K562 (cell line): ENCODE results near the gene PRODH2. TPM values are rescaled to one million over a fixed set of nuclear protein-coding genes. Genes with fewer than 3 reads are reported as not detected.

Experiments used
- ATAC-seq: fragments of 200-7000 bp; cut with Tn5 transposase; 3 replicates; pipeline ENCODE4 v1.9.1; 2020; ENCODE audit warnings: moderate library complexity
- BruUV-seq: library from RNA; stranded (reverse); fragments of 400-500 nt; replicated peaks from 2 replicates; lab custom pipeline; 2021; lab: Mats Ljungman, UMichigan
- CTCF ChIA-PET: fragments of 300-600 bp; formaldehyde crosslinking; extraction: SDS; loops from one replicate; lab custom pipeline; 2021; ENCODE audit warnings: low intra/inter-chr PET ratio; lab: Yijun Ruan, JAX
- POLR2A ChIA-PET: fragments of 300-600, 350-650 bp; sonication (Branson Sonifier 250); formaldehyde crosslinking; extraction: SDS; loops from one replicate; lab custom pipeline; 2021; ENCODE audit warnings: antibody characterized with exemption, inconsistent platforms; lab: Yijun Ruan, JAX
- DNase-seq, 4 experiments: peaks; one replicate each; pipeline versions ENCODE4 v3.0.0 to v3.0.0-alpha.2; 2011 to 2018; ENCODE audit warnings: low spot score in 3 of 4, mixed read lengths in 3 of 4; ENCODE audit errors: extremely low read depth in 1 of 4
- FAIRE-seq: peaks from 2 replicates; lab custom pipeline; 2011; peaks lifted over from hg19 to GRCh38; lab: Jason Lieb, UNC
- H2AFZ ChIP-seq: 2 replicates; pipeline ENCODE4 v1.6.0; 2011; ENCODE audit warnings: low read depth, low read length, control low read depth, inconsistent platforms
- H3K27ac ChIP-seq: fragments of 200-600 bp; 3 replicates; pipeline ENCODE4 v1.8.0; 2011; ENCODE audit warnings: low read depth, mild to moderate bottlenecking, control low read depth, inconsistent platforms, low read length, moderate library complexity, mixed read lengths; ENCODE audit errors: extremely low read depth
- H3K27me3 ChIP-seq, 2 experiments: fragments of 300-600 bp in 1 of 2; 2 replicates in 1 of 2; 3 replicates in 1 of 2; pipeline versions ENCODE4 v1.6.0 to v1.8.0; 2011; ENCODE audit warnings: inconsistent platforms in 2 of 2, low read length in 2 of 2, mild to moderate bottlenecking in 1 of 2, mixed read lengths in 1 of 2, moderate library complexity in 1 of 2; ENCODE audit not compliant: control insufficient read depth in 2 of 2, insufficient read depth in 2 of 2
- H3K36me3 ChIP-seq: fragments of 300-600 bp; 3 replicates; pipeline ENCODE4 v1.8.0; 2011; ENCODE audit warnings: mild to moderate bottlenecking, low read length, inconsistent platforms; ENCODE audit not compliant: control insufficient read depth, insufficient read depth
- H3K4me1 ChIP-seq, 2 experiments: fragments of 200-600 bp in 1 of 2; replicated peaks in 1 of 2; 2 replicates in 1 of 2; 3 replicates in 1 of 2; pipeline versions ENCODE4 v1.5.1 to v1.8.0; 2011; ENCODE audit warnings: inconsistent platforms in 2 of 2, low read length in 2 of 2, mild to moderate bottlenecking in 1 of 2, mixed read lengths in 1 of 2, moderate library complexity in 1 of 2; ENCODE audit not compliant: control insufficient read depth in 2 of 2, insufficient read depth in 2 of 2
- H3K4me2 ChIP-seq: 2 replicates; pipeline ENCODE4 v1.6.1; 2011; ENCODE audit warnings: low read length, control low read depth, inconsistent platforms, mixed read lengths; ENCODE audit not compliant: insufficient read depth
- H3K4me3 ChIP-seq: fragments of 200-600 bp; sonication (generic), shearing (Covaris generic); 2 replicates; pipeline ENCODE4 v1.5.1; 2016; ENCODE audit warnings: control low read depth, inconsistent platforms
- H3K79me2 ChIP-seq: fragments of 200-600 bp; 3 replicates; pipeline ENCODE4 v1.8.0; 2011; ENCODE audit warnings: low read length, inconsistent platforms; ENCODE audit not compliant: control insufficient read depth, insufficient read depth
- H3K9ac ChIP-seq, 2 experiments: 2 replicates each; pipeline versions ENCODE4 v1.6.0 to v1.6.1; 2011; ENCODE audit warnings: low read depth in 2 of 2, low read length in 2 of 2, control low read depth in 1 of 2, inconsistent platforms in 1 of 2, mild to moderate bottlenecking in 1 of 2, mixed read lengths in 1 of 2; ENCODE audit not compliant: insufficient read depth in 1 of 2
- H3K9me1 ChIP-seq: one replicate; pipeline ENCODE4 v1.6.0; 2011; ENCODE audit warnings: inconsistent platforms, mild to moderate bottlenecking, low read length, moderate library complexity; ENCODE audit not compliant: control insufficient read depth, insufficient read depth
- H3K9me3 ChIP-seq: replicated peaks from 2 replicates; pipeline ENCODE4 v1.5.1; 2011; ENCODE audit warnings: low read depth, low read length, inconsistent platforms; ENCODE audit not compliant: control insufficient read depth, insufficient read depth
- H4K20me1 ChIP-seq: replicated peaks from 2 replicates; pipeline ENCODE4 v1.6.1; 2011; ENCODE audit warnings: low read length, inconsistent platforms, mixed read lengths; ENCODE audit not compliant: control insufficient read depth, insufficient read depth
- CTCF ChIP-seq, 3 experiments: IDR thresholded peaks in 2 of 3; conservative IDR thresholded peaks in 1 of 3; 2 replicates each; pipeline ENCODE4 v1.5.1; 2011 to 2012; ENCODE audit warnings: low read length in 3 of 3, mild to moderate bottlenecking in 3 of 3, control low read depth in 2 of 3, improper control_type of control experiment in 1 of 3, inconsistent platforms in 1 of 3, low read depth in 1 of 3, mixed read lengths in 1 of 3, moderate library complexity in 1 of 3; ENCODE audit not compliant: insufficient read depth in 2 of 3
- HDAC1 ChIP-seq, 2 experiments: fragments of 450-650 bp; IDR thresholded peaks; 2 replicates each; pipeline ENCODE4 v1.6.1; 2016 to 2017; ENCODE audit warnings: inconsistent platforms in 1 of 2, mild to moderate bottlenecking in 1 of 2, moderate library complexity in 1 of 2
- MTF1 ChIP-seq: fragments of 250-450 bp; sonication (Bioruptor Pico); IDR thresholded peaks from 2 replicates; pipeline ENCODE4 v1.9.0; 2021; ENCODE audit warnings: moderate library complexity, mild to moderate bottlenecking, inconsistent platforms, borderline replicate concordance
- SAP30 ChIP-seq: fragments of 200-600 bp; sonication (generic); IDR thresholded peaks from 2 replicates; pipeline ENCODE4 v1.6.1; 2012; ENCODE audit warnings: borderline replicate concordance, low read depth, mild to moderate bottlenecking, moderate library complexity, low read length, control low read depth, inconsistent platforms; ENCODE audit not compliant: insufficient read depth, poor library complexity, severe bottlenecking
- ZNF121 ChIP-seq: sonication (generic); formaldehyde crosslinking; conservative IDR thresholded peaks from 2 replicates; pipeline ENCODE4 v1.8.0; 2022; ENCODE audit warnings: missing genetic modification reagents
- WGBS: fragments of 100-300 bp; shearing (Covaris generic); methylation state at CpG from one replicate; pipeline ENCODE4 v1.1.6; 2016; ENCODE audit warnings: low coverage, mixed read lengths; ENCODE audit not compliant: insufficient coverage; ENCODE audit errors: missing lambda C conversion rate; 5-methylcytosine and 5-hydroxymethylcytosine counted together
- in situ Hi-C: fragments of 300-500 bp; cut with MboI; formaldehyde crosslinking; loops from 4 replicates; pipeline ENCODE4 v1.15.0; 2018; ENCODE audit warnings: inconsistent platforms, mixed read lengths
- intact Hi-C: fragments of 100-400 bp; cut with micrococcal nuclease; formaldehyde crosslinking; loops from 2 replicates; pipeline ENCODE4 v1.14.2; 2022
- polyA plus RNA-seq, 8 experiments: library from polyadenylated mRNA; depleted of rRNA in 4 of 8; stranded (reverse) in 5 of 8; unstranded in 3 of 8; fragments of >200 nt; fragmentation: Nextera tagmentation in 2 of 8; fragmentation: Illumina TruSeq in 1 of 8; extraction: Ambion mirVana in 2 of 8; extraction: Trizol in 1 of 8; gene quantifications; 2 replicates each; pipeline versions ENCODE4 v1.2.1 to v1.2.3, GENCODE V29; 2011 to 2014; ENCODE audit warnings: inconsistent platforms in 1 of 8, missing spikeins in 1 of 8
- total RNA-seq, 7 experiments: library from RNA; depleted of rRNA in 6 of 7; stranded (reverse); fragments of >200 nt in 6 of 7; fragmentation: Illumina TruSeq in 2 of 7; extraction: Trizol in 2 of 7; gene quantifications; 2 replicates each; pipeline versions ENCODE4 v1.2.1 to v1.2.3, GENCODE V29; 2011 to 2021; ENCODE audit warnings: low replicate concordance in 1 of 7
- TF ChIP-seq, protein P1 (sequence below): sonication (generic); formaldehyde crosslinking; IDR thresholded peaks from 2 replicates; pipeline ENCODE4 v1.8.0; 2022; ENCODE audit warnings: missing genetic modification reagents, mild to moderate bottlenecking, borderline replicate concordance
- TF ChIP-seq, protein P2 (sequence below): sonication (generic); formaldehyde crosslinking; IDR thresholded peaks from 2 replicates; pipeline ENCODE4 v1.8.1; 2023; ENCODE audit warnings: mild to moderate bottlenecking, missing genetic modification reagents

PRODH2 gene
- total and polyA plus RNA-seq, 9 of the 15 experiments (the other 6 are each of a cell fraction or from before 2014, with no cell fraction given), result not detected

GRCh38 chr19:35807633-35808032 is 5.0 kb downstream of the PRODH2 start:
- Histone ChIP-seq H3K4me3 (no peak overlapping the region), H3K9ac (no peak overlapping the region), H3K36me3 (no peaks in the 10 kb centered on the region), H4K20me1 (no peaks in the 10 kb centered on the region; the same call in 1 of the 2 replicates), H3K9me3 (no peaks in the 10 kb centered on the region; the same call in 1 of the 2 replicates), H2AFZ (no peak overlapping the region), H3K4me1 (peaks cover 12 to 33% of the 10 kb centered on the region in 2 experiments; a peak in 4 of 5 replicates), H3K9me1 (no peaks in the 10 kb centered on the region), H3K27ac (no peak overlapping the region), H3K27me3 (peaks cover 6 to 10% of the 10 kb centered on the region in 2 experiments; a peak in 3 of 5 replicates), H3K79me2 (no peaks in the 10 kb centered on the region), H3K4me2 (no peak overlapping the region)
- no peak for FAIRE-seq
- ATAC-seq, result no peak
- no peak for DNase-seq
- ChIA-PET CTCF (no interaction called here), POLR2A (no interaction called here)
- in situ Hi-C loops (no loop called here), intact Hi-C loops (no loop called here)
- 21% methylated on average over 5 of the region's 5 CpGs for WGBS
- no peak for TF ChIP-seq HDAC1 (IDR thresholded peaks at IDR 0.05)
- TF ChIP-seq MTF1 (CRISPR knock-in tag), result no peak
- peak; percentile 79 for TF ChIP-seq ZNF121 (CRISPR knock-in tag)
- BruUV-seq, result no TSS peak

- H3K27me3 ChIP-seq, result no peaks in the 10 kb centered on the region; a peak in 1 of 5 replicates
- no peaks in the 10 kb centered on the region for H3K9me1 ChIP-seq
- WGBS, result 53% methylated on average over 16 of the region's 18 CpGs
- in situ Hi-C loops, result no loop called here
- no TSS peak for BruUV-seq
- no peaks in the 10 kb centered on the region; the same call in 1 of the 2 replicates for H3K9me3 ChIP-seq
- no peak overlapping the region for H3K27ac ChIP-seq
- TF ChIP-seq CTCF (IDR thresholded peaks at IDR 0.05 in 2 of 3, conservative IDR thresholded peaks at IDR 0.05 in 1 of 3; ENCODE audit: insufficient read depth in 2 of 3, low read depth in 1 of 3, low read length in 3 of 3) (peak in 1 of 3 experiments; percentile 34; a peak in 2 of 6 replicates), SAP30 (no peak)
- TF ChIP-seq, protein P1, sequence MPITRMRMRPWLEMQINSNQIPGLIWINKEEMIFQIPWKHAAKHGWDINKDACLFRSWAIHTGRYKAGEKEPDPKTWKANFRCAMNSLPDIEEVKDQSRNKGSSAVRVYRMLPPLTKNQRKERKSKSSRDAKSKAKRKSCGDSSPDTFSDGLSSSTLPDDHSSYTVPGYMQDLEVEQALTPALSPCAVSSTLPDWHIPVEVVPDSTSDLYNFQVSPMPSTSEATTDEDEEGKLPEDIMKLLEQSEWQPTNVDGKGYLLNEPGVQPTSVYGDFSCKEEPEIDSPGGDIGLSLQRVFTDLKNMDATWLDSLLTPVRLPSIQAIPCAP (CRISPR knock-in tag), result no peak
- TF ChIP-seq, protein P2, sequence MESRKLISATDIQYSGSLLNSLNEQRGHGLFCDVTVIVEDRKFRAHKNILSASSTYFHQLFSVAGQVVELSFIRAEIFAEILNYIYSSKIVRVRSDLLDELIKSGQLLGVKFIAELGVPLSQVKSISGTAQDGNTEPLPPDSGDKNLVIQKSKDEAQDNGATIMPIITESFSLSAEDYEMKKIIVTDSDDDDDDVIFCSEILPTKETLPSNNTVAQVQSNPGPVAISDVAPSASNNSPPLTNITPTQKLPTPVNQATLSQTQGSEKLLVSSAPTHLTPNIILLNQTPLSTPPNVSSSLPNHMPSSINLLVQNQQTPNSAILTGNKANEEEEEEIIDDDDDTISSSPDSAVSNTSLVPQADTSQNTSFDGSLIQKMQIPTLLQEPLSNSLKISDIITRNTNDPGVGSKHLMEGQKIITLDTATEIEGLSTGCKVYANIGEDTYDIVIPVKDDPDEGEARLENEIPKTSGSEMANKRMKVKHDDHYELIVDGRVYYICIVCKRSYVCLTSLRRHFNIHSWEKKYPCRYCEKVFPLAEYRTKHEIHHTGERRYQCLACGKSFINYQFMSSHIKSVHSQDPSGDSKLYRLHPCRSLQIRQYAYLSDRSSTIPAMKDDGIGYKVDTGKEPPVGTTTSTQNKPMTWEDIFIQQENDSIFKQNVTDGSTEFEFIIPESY (CRISPR knock-in tag), result peak; percentile 88
- no peaks in the 10 kb centered on the region for H3K79me2 ChIP-seq
- H4K20me1 ChIP-seq, result no peaks in the 10 kb centered on the region; the same call in 1 of the 2 replicates
- no peak for DNase-seq
- POLR2A ChIA-PET, result no interaction called here
- H3K4me1 ChIP-seq, result peaks cover 12 to 23% of the 10 kb centered on the region in 2 experiments; a peak in 4 of 5 replicates
- H3K9ac ChIP-seq, result peak overlapping the region in 1 of 2 experiments; percentile 45; a peak in 1 of 4 replicates
- intact Hi-C loops, result no loop called here
- CTCF ChIA-PET, result no interaction called here
- no peak; the same call in 2 of the 3 replicates for ATAC-seq
- no peak for FAIRE-seq
- H2AFZ ChIP-seq, result no peak overlapping the region
- H3K4me2 ChIP-seq, result no peak overlapping the region
- no peak overlapping the region for H3K4me3 ChIP-seq
- H3K36me3 ChIP-seq, result no peaks in the 10 kb centered on the region
Observed at GRCh38 chr19:35806597-35806996, 6.0 kb downstream of the PRODH2 start.
